Measurements from ENCODE around the gene FAM228A.

Gene FAM228A

GRCh38 chr2:24225499-24226242, 50.8 kb downstream of the FAM228A start:
- no peak for DNase-seq (ENCODE audit: low read depth in 2 of 2)

DNA sequence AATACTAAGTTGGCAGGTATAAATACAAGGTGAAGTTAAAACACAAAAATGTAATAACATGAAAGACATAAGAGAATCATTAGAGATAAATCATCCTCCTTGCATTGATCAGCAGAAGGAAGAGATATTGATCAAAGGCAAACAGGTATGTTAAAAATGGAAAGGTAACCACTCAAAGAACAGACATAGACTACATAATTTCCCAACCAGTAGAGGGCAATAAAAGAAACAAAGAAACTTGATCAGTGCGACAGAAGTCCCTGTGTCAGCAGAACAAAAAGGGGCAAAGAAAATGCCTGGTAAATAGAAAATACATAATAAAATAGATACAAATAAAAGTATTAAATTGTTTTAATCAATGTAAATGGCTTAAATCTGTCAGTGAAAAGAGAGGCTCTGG, 53.6 kb downstream of the FAM228A start:
- DNase-seq (ENCODE audit: low read depth in 2 of 2) = no peak

DNA sequence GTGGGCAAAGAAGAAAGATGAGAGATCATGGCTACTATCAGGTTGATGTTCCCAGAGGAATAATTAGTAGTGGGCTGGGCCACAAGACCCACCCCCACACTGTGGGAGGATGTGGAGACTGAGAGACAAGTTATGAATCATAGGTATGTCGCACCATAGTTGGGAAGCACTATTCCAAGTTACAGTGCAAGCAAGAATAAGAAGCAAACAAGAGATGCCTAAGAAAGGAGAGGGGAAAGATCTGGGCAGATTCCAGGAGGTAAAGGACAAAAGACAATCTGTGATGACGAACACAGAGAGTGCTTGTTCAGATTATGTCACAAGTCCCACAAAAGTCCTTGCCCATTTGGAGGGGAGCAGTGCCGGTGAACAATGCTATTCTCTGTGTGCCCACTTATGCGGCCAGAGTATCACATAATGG, 56.6 kb downstream of the FAM228A start:
- DNase-seq (ENCODE audit: low read depth in 2 of 2) = no peak

GRCh38 chr2:24233321-24233720, 58.5 kb downstream of the FAM228A start:
- DNase-seq (ENCODE audit: low read depth in 2 of 2) = no peak

DNA sequence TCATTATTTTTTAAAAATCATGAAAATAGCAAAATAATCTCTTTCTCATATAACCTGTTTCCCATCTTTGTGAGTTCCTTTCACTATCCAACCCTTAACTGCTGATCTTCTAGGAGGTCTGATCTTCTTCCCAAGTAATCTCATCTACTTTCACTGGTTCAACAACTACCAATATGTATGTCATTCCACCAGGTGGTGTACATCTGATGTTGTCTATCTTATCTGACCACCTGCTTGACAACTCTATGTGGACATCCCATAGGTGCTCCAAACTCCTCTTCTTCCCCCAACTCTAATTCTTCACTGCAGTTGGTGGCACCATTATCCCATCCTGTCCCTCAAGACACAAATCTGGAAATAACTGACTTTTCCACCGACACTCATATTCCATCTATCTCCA, 62.5 kb downstream of the FAM228A start:
- DNase-seq (ENCODE audit: low read depth in 2 of 2) = no peak

DNA sequence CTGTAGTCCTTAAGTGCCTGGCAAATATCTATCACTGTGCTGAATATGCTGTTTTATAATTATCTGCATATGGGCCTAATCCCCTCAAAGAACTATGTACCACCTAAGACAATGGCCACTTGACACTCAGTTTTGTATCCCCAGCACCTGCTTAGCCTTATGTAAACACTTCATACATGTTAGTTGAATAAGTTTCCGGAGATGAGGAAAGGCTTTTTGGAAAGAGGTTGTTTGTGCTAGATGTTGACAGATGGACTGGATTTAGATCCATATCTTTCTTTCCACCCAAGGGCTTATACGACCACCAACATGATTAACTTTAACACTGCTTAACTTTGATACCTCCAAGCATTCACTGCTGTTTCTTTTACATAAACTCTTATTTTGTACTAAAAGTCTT, 63.3 kb downstream of the FAM228A start:
- no peak for DNase-seq (ENCODE audit: low read depth in 2 of 2)

GRCh38 chr2:24239553-24239952, 64.7 kb downstream of the FAM228A start:
- no peak for DNase-seq (ENCODE audit: low read depth in 2 of 2)

Data from activated CD4-positive, alpha-beta T cell treated with anti-CD3 and anti-CD28 coated beads for 24 hours (primary cell).